Loucy (cell line): ENCODE data around the gene TBC1D22A.

Experiments used
- CTCF ChIP-seq: fragments of 200-600 bp; sonication (generic); conservative IDR thresholded peaks from 2 replicates; pipeline ENCODE4 v1.5.1; 2014; ENCODE audit warnings: mild to moderate bottlenecking, antibody characterized with exemption, low read length
- EZH2phosphoT487 ChIP-seq: fragments of 200-600 bp; IDR thresholded peaks from 2 replicates; pipeline ENCODE4 v1.6.1; 2018; ENCODE audit warnings: antibody characterized with exemption, mild to moderate bottlenecking, moderate library complexity, borderline replicate concordance

GRCh38 chr22:46992121-46992731 is 229.8 kb downstream of the TBC1D22A start:
- TF ChIP-seq EZH2phosphoT487, result no peak
- TF ChIP-seq CTCF, result no peak
